Urinary bladder (tissue), 4 donors: ENCODE results near the gene ITGA2. TPM values are rescaled to one million over a fixed set of nuclear protein-coding genes. Genes with fewer than 3 reads are reported as not detected.

ENCODE experiments used
- DNase-seq: peaks from one replicate; pipeline ENCODE4 v3.0.0-alpha.2; 2015; ENCODE audit errors: extremely low spot score
- H3K27ac ChIP-seq: one replicate; pipeline ENCODE4 v1.5.1; 2013; ENCODE audit warnings: low read depth, mild to moderate bottlenecking, moderate library complexity
- H3K36me3 ChIP-seq: one replicate; pipeline ENCODE4 v1.6.1; 2013; ENCODE audit warnings: mild to moderate bottlenecking, moderate library complexity; ENCODE audit not compliant: insufficient read depth
- H3K4me1 ChIP-seq: one replicate; pipeline ENCODE4 v1.6.1; 2013; ENCODE audit warnings: mild to moderate bottlenecking, moderate library complexity; ENCODE audit not compliant: insufficient read depth
- H3K4me3 ChIP-seq: one replicate; pipeline ENCODE4 v1.5.1; 2013; ENCODE audit warnings: low read depth, low read length
- WGBS: extraction: QIAGEN DNeasy Blood & Tissue Kit; methylation state at CpG from one replicate; pipeline ENCODE4 v1.1.7; 2013; 5-methylcytosine and 5-hydroxymethylcytosine counted together
- polyA plus RNA-seq: library from polyadenylated mRNA; stranded (reverse); fragments of 200-250 nt; gene quantifications from one replicate; pipeline ENCODE4 v1.2.3, GENCODE V29; 2013
- total RNA-seq: library from RNA; depleted of rRNA; stranded (reverse); fragments of >200 nt; gene quantifications from one replicate; pipeline ENCODE4 v1.2.3, GENCODE V29; 2014
- donor health status: healthy with polysubstance abuse.
- donor health status: healthy.

Gene ITGA2
- total and polyA plus RNA-seq, 2 donors = 3.4 to 21.1 TPM

DNA sequence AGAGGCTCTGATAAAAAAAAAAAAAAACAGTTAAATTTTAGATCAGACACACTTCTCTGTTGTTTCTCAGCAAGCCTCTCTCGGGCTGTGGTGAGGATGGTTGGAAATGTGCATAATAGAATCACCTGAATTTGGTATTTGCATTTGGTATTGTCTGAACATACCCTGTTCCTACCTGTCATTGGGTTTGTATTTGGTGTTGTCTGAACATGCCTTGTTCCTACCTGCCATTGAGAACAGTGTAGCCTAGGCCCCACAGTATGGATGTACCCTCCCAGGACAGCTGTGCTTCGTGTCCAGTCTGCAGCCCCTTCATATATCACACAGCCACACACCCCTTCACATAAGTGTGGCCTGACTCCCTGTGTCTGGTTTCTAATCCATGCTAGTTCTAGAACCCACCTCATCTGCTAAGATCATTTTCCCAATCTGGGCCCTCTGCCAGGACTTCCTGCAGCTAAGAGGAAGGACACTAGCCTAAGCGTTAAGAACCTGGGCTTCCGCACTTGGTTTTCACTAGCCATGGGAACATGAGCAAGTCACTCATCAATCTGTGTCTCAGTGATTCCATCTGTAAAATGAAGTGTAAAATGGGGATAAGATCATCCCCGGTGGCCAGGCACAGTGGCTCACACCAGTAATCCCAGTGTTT lies 49.2 kb downstream of the ITGA2 start:
- Histone ChIP-seq H3K4me1 (no peaks in the 10 kb centered on the region), H3K4me3 (no peak overlapping the region), H3K36me3 (no peaks in the 10 kb centered on the region), H3K27ac (no peak overlapping the region)
- 84% methylated on average over 5 of the region's 5 CpGs for WGBS
- no peak for DNase-seq

- H3K4me3 ChIP-seq = no peak overlapping the region
- no peak for DNase-seq
- 68% methylated on average over 3 of the region's 3 CpGs for WGBS
- H3K4me1 ChIP-seq = no peaks in the 10 kb centered on the region
- no peaks in the 10 kb centered on the region for H3K36me3 ChIP-seq
- H3K27ac ChIP-seq = no peak overlapping the region
Measured at GRCh38 chr5:53039855-53040254, 50.7 kb downstream of the ITGA2 start.

GRCh38 chr5:53041071-53041692 lies 52.0 kb downstream of the ITGA2 start:
- Histone ChIP-seq H3K4me1 (no peaks in the 10 kb centered on the region), H3K36me3 (no peaks in the 10 kb centered on the region), H3K27ac (no peak overlapping the region), H3K4me3 (no peak overlapping the region)
- DNase-seq = no peak
- 51% methylated on average over 4 of the region's 4 CpGs for WGBS

- Histone ChIP-seq H3K36me3 (no peaks in the 10 kb centered on the region), H3K4me1 (no peaks in the 10 kb centered on the region), H3K27ac (no peak overlapping the region), H3K4me3 (no peak overlapping the region)
- DNase-seq = no peak
- 73% methylated on average over 1 of the region's 1 CpG for WGBS
Measured at GRCh38 chr5:53041740-53042139, 52.6 kb downstream of the ITGA2 start.

DNA sequence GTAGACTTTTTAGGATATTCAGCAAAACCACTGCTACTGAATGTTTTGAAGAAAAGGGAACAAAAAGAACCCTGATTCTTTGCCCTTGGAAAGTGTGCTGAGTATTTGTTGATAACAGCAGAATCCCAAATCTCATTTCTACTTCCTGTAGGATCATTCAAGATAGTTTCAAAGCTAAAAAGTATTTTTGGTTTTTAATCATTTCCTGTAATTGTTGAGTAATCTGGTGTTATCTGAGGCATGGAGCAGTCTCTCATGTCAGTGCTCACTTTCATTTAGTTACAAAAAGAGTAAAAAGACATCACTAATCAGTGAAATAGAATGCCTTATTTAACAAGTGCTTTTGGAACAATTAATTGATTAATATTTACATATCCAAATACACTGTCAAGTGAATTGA lies 56.1 kb downstream of the ITGA2 start:
- DNase-seq = no peak
- H3K36me3 ChIP-seq = no peaks in the 10 kb centered on the region
- H3K4me1 ChIP-seq = no peaks in the 10 kb centered on the region
- no peak overlapping the region for H3K4me3 ChIP-seq
- no peak overlapping the region for H3K27ac ChIP-seq

DNA sequence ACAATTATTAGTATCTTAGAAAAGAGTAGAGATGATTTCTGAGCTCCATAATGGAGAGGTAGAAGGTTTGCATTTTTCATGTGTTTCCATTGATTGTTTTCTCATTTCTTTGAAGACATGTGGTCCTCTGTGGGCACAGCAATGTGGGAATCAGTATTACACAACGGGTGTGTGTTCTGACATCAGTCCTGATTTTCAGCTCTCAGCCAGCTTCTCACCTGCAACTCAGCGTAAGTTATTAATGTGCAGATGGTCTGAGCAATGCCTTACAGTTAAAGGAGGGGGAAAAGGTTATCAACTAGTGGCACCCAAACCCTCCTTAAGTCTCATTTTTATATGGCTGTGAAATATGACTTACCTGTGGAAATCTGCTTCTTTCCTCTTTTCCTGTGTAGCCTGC lies 59.1 kb downstream of the ITGA2 start:
- Histone ChIP-seq H3K36me3 (peaks cover under 1% of the 10 kb centered on the region), H3K27ac (no peak overlapping the region), H3K4me3 (no peak overlapping the region), H3K4me1 (no peaks in the 10 kb centered on the region)
- WGBS = 87% methylated on average over 2 of the region's 2 CpGs
- DNase-seq = no peak

- 73% methylated on average over 2 of the region's 2 CpGs for WGBS
- no peak overlapping the region for H3K27ac ChIP-seq
- no peak for DNase-seq
- no peak overlapping the region for H3K4me3 ChIP-seq
- H3K4me1 ChIP-seq = no peaks in the 10 kb centered on the region
- peaks cover 2% of the 10 kb centered on the region for H3K36me3 ChIP-seq
Measured at GRCh38 chr5:53052499-53052898, 63.3 kb downstream of the ITGA2 start.

DNA sequence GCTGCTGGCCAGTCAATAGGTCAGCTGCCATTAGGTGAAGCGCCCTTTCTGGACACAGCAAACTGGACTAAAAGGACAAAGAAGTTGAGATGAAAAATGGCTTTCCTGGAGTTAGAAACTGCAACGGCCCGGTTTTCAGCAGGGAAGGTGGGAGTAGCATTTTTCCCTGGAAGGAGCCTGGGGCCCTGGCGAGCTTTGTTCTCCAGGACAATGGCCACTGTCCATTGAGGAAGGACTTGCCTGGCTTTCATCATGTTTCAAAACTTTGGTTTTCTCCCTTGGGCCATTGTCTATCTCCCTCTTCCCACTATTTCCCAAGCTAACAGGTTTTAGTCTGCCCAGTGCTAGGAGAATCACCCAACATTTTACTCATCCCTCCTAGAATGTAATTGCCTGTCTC lies 64.2 kb downstream of the ITGA2 start:
- Histone ChIP-seq H3K4me3 (no peak overlapping the region), H3K27ac (no peak overlapping the region), H3K36me3 (peaks cover 2% of the 10 kb centered on the region), H3K4me1 (no peaks in the 10 kb centered on the region)
- DNase-seq = no peak
- 93% methylated on average over 4 of the region's 4 CpGs for WGBS

DNA sequence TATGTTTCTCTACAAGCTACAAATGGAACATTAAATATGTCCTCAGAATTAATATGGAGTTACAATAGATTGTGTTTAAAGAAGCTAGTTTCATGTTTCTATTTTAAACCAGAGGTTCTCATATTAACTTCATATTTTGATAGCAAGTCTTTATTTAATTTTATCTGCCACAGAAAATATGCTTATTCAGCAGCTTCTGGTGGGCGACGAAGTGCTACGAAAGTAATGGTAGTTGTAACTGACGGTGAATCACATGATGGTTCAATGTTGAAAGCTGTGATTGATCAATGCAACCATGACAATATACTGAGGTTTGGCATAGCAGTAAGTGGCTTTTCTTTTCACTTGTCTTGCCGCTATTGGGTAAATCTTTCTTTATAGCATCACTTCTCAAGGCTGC lies 66.2 kb downstream of the ITGA2 start:
- H3K27ac ChIP-seq = no peak overlapping the region
- no peaks in the 10 kb centered on the region for H3K4me1 ChIP-seq
- 88% methylated on average over 5 of the region's 5 CpGs for WGBS
- H3K36me3 ChIP-seq = peaks cover 4% of the 10 kb centered on the region
- no peak overlapping the region for H3K4me3 ChIP-seq
- no peak for DNase-seq

DNA sequence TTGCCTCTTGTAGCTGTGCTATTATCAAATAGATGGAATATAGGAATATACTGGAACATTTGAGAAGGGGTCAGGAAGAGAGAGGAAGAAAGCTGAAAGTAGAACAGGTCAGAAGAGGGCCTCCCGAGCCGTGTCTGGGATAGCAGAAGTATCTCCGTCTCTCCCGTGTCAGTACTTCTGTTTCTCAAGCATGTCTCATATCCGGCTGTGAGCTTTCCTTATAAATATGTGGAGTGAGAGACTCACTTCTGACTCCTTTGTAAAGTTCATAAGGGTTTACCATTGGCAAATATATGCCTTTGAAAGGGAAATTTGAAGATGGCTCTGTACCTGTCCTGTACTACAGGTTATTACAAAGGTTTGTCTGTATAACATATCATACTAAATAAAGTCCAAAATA lies 70.1 kb downstream of the ITGA2 start:
- Histone ChIP-seq H3K36me3 (peaks cover 2% of the 10 kb centered on the region), H3K27ac (no peak overlapping the region), H3K4me3 (no peak overlapping the region), H3K4me1 (no peaks in the 10 kb centered on the region)
- 89% methylated on average over 5 of the region's 5 CpGs for WGBS
- DNase-seq = no peak

- H3K36me3 ChIP-seq = peaks cover 8% of the 10 kb centered on the region
Measured at GRCh38 chr5:53063176-53063575, 74.0 kb downstream of the ITGA2 start.

DNA sequence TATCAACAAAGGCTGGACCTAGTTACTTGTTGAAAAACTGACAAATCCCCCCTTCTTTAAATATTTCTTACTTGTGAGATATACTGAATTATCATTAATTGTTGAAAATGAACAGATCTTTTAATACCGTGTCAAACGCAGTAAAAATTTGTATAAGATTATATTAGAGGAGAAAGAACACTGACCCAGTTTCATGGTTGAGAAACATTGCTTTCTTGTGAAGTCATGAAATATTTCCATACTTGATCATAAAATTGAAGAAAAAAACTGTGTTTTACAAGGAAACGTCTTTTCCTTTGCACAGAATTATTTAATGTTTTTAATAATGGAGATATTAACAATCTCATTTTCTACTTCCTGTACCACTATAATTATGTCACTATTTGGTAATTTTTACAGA lies 74.6 kb downstream of the ITGA2 start:
- peaks cover 8% of the 10 kb centered on the region for H3K36me3 ChIP-seq
- no peak overlapping the region for H3K4me3 ChIP-seq
- no peaks in the 10 kb centered on the region for H3K4me1 ChIP-seq
- 50% methylated on average over 3 of the region's 3 CpGs for WGBS
- DNase-seq = no peak
- no peak overlapping the region for H3K27ac ChIP-seq

More at GRCh38 chr5:53063176-53063575, 74.0 kb downstream of the ITGA2 start:
- no peak overlapping the region for H3K4me3 ChIP-seq
- 76% methylated on average over 2 of the region's 2 CpGs for WGBS
- H3K27ac ChIP-seq = no peak overlapping the region
- no peaks in the 10 kb centered on the region for H3K4me1 ChIP-seq
- DNase-seq = no peak

DNA sequence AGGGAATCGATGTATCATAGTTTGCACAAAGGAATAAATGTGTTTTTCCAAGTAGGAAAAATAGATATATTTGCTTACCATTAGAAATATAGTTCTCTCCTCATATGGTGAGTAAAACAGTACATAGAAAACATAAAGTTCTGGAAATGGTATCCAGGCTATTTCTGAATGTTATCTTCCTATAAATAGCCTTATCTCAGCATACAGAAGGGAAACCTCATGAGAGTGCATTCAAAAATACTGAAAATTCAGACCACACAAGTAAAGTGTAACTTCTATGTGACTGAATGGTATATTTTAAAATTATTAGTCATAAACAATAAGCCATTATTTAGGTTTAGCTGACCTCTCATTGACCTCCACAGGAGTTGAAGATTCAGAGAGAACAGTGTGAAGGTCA lies 76.9 kb downstream of the ITGA2 start:
- Histone ChIP-seq H3K27ac (no peak overlapping the region), H3K4me3 (no peak overlapping the region), H3K36me3 (peaks cover 6% of the 10 kb centered on the region), H3K4me1 (no peaks in the 10 kb centered on the region)
- WGBS = 86% methylated on average over 1 of the region's 1 CpG
- no peak for DNase-seq

DNA sequence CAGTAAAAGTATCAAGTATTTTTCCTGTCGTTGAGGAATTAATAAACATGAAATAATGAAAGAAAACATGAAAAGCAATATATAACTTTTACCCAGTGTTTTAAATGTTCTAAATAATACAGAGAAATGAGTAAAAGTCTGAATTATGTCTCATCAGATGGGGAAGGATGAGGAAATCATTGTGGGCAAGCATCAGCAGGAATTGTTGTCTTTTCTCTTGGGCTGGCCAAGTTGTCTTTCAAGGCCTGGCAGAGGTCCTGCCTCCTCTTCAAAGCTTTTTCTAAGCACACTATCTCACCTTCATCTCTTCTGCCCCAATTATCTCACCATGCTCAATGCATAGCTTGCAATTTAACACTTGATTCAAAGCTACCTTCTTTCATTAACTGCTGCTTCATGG lies 78.5 kb downstream of the ITGA2 start:
- DNase-seq = no peak
- Histone ChIP-seq H3K4me3 (no peak overlapping the region), H3K36me3 (peaks cover 6% of the 10 kb centered on the region), H3K4me1 (no peaks in the 10 kb centered on the region), H3K27ac (no peak overlapping the region)
- 51% methylated on average over 1 of the region's 1 CpG for WGBS
